BLaER1 treated with 17β-estradiol and CSF1 and Interleukin-3, amounts not matched to agents 10 nM and 100 nM (cell line): ENCODE measurements around the gene NR0B2.

Experiments
- H3K27ac ChIP-seq, 11 experiments: shearing (Covaris generic); formaldehyde crosslinking; 2 replicates each; pipeline ENCODE4 v1.8.1; 2022
- H3K27me3 ChIP-seq, 11 experiments: shearing (Covaris generic); formaldehyde crosslinking; 2 replicates each; pipeline ENCODE4 v1.8.1; 2022
- H3K36me3 ChIP-seq, 11 experiments: shearing (Covaris generic); formaldehyde crosslinking; 2 replicates each; pipeline ENCODE4 v1.8.1; 2022
- H3K4me1 ChIP-seq, 10 experiments: shearing (Covaris generic); formaldehyde crosslinking; 2 replicates each; pipeline ENCODE4 v1.8.1; 2022
- H3K4me2 ChIP-seq, 11 experiments: shearing (Covaris generic); formaldehyde crosslinking; 2 replicates each; pipeline ENCODE4 v1.8.1; 2022
- H3K4me3 ChIP-seq, 10 experiments: shearing (Covaris generic); formaldehyde crosslinking; 2 replicates each; pipeline ENCODE4 v1.8.1; 2022
- H3K9ac ChIP-seq, 11 experiments: shearing (Covaris generic); formaldehyde crosslinking; 2 replicates each; pipeline ENCODE4 v1.8.1; 2022
- H3K9me3 ChIP-seq, 11 experiments: shearing (Covaris generic); formaldehyde crosslinking; replicated peaks in 1 of 11; 2 replicates each; pipeline ENCODE4 v1.8.1; 2022
- H4K20me1 ChIP-seq, 11 experiments: shearing (Covaris generic); formaldehyde crosslinking; 2 replicates each; pipeline ENCODE4 v1.8.1; 2022
- Cebpa-rat ChIP-seq, 11 experiments: shearing (Covaris generic); IDR thresholded peaks; 2 replicates each; pipeline ENCODE4 v1.8.1; 2022

The NR0B2 gene

DNA sequence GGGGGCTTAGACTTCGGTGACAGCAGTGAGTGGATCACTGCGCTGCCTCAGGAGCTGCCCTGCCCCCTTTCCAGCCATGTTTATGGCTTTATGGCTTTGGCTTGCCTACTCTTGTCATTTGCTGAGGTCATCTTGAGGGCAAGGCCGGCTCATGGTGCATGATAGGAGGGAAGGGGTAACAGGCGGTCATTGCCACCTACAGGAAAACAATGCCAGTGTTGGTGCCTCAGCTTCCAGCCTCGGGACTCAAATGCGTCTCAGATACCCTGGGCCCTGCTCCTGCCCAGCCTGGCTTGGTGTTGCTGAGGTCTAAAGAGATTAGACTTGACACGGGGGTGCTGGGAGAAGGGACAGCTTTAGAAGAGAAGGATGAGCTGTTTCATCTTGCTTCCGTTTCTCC is 32.0 kb upstream of the NR0B2 start:
- Histone ChIP-seq H3K4me3 (no peak overlapping the region), H3K36me3 (peaks cover 64 to 81% (median 75%) of the 10 kb centered on the region in 11 experiments)
- no peak for TF ChIP-seq Cebpa-rat (IDR thresholded peaks at IDR 0.05)

GRCh38 chr1:26945138-26945537 is 31.4 kb upstream of the NR0B2 start:
- H3K36me3 ChIP-seq = peaks cover 64 to 87% (median 77%) of the 10 kb centered on the region in 11 experiments
- no peak for TF ChIP-seq Cebpa-rat (IDR thresholded peaks at IDR 0.05)
- no peaks in the 10 kb centered on the region for H3K9me3 ChIP-seq
- no peak overlapping the region for H3K4me3 ChIP-seq
- H3K4me1 ChIP-seq = peaks cover 7 to 26% (median 14%) of the 10 kb centered on the region in 10 experiments
- peaks cover 0 to 40% (median 20%) of the 10 kb centered on the region in 11 experiments; a peak in 14 of 22 replicates for H4K20me1 ChIP-seq
- no peak overlapping the region for H3K9ac ChIP-seq
- no peak overlapping the region for H3K27ac ChIP-seq
- no peak overlapping the region for H3K4me2 ChIP-seq
- no peaks in the 10 kb centered on the region for H3K27me3 ChIP-seq

More for the DNA sequence above, 32.0 kb upstream of the NR0B2 start:
- no peak overlapping the region for H3K9ac ChIP-seq
- H3K9me3 ChIP-seq = no peaks in the 10 kb centered on the region
- H4K20me1 ChIP-seq = peaks cover 0 to 34% (median 16%) of the 10 kb centered on the region in 11 experiments; a peak in 13 of 22 replicates
- H3K27ac ChIP-seq = no peak overlapping the region
- peaks cover 13 to 26% (median 18%) of the 10 kb centered on the region in 10 experiments for H3K4me1 ChIP-seq
- H3K27me3 ChIP-seq = no peaks in the 10 kb centered on the region
- no peak overlapping the region for H3K4me2 ChIP-seq

- H3K9me3 ChIP-seq = no peaks in the 10 kb centered on the region
- H3K27ac ChIP-seq = peak overlapping the region in 1 of 11 experiments; percentile 61; a peak in 2 of 22 replicates
- peaks cover 64 to 100% (median 92%) of the 10 kb centered on the region in 11 experiments for H3K36me3 ChIP-seq
- TF ChIP-seq Cebpa-rat (IDR thresholded peaks at IDR 0.05) = no peak
- no peak overlapping the region for H3K4me2 ChIP-seq
- no peaks in the 10 kb centered on the region for H3K27me3 ChIP-seq
- no peak overlapping the region for H3K4me3 ChIP-seq
- peaks cover 0 to 65% (median 44%) of the 10 kb centered on the region in 11 experiments; a peak in 17 of 22 replicates for H4K20me1 ChIP-seq
- no peak overlapping the region for H3K9ac ChIP-seq
- H3K4me1 ChIP-seq = peaks cover 0 to 41% (median 15%) of the 10 kb centered on the region in 10 experiments; a peak in 12 of 20 replicates
Measured at GRCh38 chr1:26942656-26943055, 28.9 kb upstream of the NR0B2 start.

DNA sequence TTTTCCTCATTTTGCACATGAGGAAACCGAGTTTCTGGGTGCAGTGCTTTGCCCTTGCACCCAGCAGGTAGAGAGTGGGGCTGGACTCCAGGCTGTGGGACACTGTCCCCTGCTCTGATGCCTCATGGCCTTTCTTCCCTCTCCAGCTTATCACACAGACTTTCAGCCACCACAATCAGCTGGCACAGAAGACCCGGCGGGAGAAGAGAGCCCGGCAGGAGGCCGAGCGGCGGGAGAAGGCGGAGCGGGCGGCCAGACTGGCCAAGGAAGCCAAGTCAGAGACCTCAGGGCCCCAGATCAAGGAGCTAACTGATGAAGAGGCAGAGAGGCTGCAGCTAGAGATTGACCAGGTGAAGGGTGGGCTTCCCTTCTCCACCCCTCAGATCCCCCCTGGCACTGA is 27.5 kb upstream of the NR0B2 start:
- Histone ChIP-seq H3K9ac (peak overlapping the region in 2 of 11 experiments; percentile 4 to 33; a peak in 1 of 22 replicates), H3K4me3 (no peak overlapping the region), H3K9me3 (no peaks in the 10 kb centered on the region), H3K4me1 (peaks cover 0 to 53% (median 18%) of the 10 kb centered on the region in 10 experiments; a peak in 12 of 20 replicates), H4K20me1 (peaks cover 0 to 78% (median 51%) of the 10 kb centered on the region in 11 experiments; a peak in 17 of 22 replicates), H3K27ac (peak overlapping the region in 2 of 11 experiments; percentile 61 to 63; a peak in 4 of 22 replicates), H3K4me2 (peak overlapping the region in 2 of 11 experiments; percentile 65 to 68; a peak in 4 of 22 replicates), H3K27me3 (no peaks in the 10 kb centered on the region), H3K36me3 (peaks cover 66 to 100% (median 96%) of the 10 kb centered on the region in 11 experiments)
- no peak for TF ChIP-seq Cebpa-rat (IDR thresholded peaks at IDR 0.05)

DNA sequence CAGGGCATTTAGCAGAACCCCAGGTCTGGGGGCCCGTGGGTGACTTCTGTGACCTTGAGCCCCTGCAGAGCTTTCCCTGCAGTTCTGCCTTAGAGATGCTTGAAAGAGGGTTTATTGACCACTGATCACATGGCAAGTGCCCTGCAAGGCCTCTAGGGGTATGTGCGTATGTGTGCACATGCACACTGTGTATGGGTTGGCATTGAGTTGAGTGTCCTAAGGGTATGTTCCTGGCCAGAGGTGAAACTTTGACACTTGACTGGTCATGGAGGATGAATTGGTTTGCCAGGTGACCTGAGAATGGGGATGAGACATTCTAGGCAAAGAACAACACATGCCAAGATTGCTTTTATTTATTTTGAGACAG is 24.9 kb upstream of the NR0B2 start:
- H4K20me1 ChIP-seq = peaks cover 0 to 95% (median 66%) of the 10 kb centered on the region in 11 experiments; a peak in 17 of 22 replicates
- no peak overlapping the region for H3K4me3 ChIP-seq
- peak overlapping the region in 2 of 11 experiments; percentile 35 to 44; a peak in 1 of 22 replicates for H3K9ac ChIP-seq
- peak overlapping the region in 5 of 11 experiments; percentile 1 to 76 (median 65); a peak in 8 of 22 replicates for H3K4me2 ChIP-seq
- TF ChIP-seq Cebpa-rat (IDR thresholded peaks at IDR 0.05) = no peak
- H3K27ac ChIP-seq = peak overlapping the region in 4 of 11 experiments; percentile 37 to 66 (median 52); a peak in 9 of 22 replicates
- H3K36me3 ChIP-seq = peaks cover 58 to 98% (median 92%) of the 10 kb centered on the region in 11 experiments
- H3K4me1 ChIP-seq = peaks cover 0 to 53% (median 18%) of the 10 kb centered on the region in 10 experiments; a peak in 12 of 20 replicates
- no peaks in the 10 kb centered on the region for H3K9me3 ChIP-seq
- no peaks in the 10 kb centered on the region for H3K27me3 ChIP-seq

GRCh38 chr1:26938004-26938658 is 24.4 kb upstream of the NR0B2 start:
- H3K9ac ChIP-seq = peak overlapping the region in 4 of 11 experiments; percentile 24 to 44 (median 38); a peak in 5 of 22 replicates
- no peaks in the 10 kb centered on the region for H3K9me3 ChIP-seq
- no peaks in the 10 kb centered on the region for H3K27me3 ChIP-seq
- no peak for TF ChIP-seq Cebpa-rat (IDR thresholded peaks at IDR 0.05)
- H4K20me1 ChIP-seq = peaks cover under 1 to 95% (median 71%) of the 10 kb centered on the region in 11 experiments; a peak in 18 of 22 replicates
- no peak overlapping the region for H3K4me3 ChIP-seq
- H3K27ac ChIP-seq = peak overlapping the region in 5 of 11 experiments; percentile 32 to 66 (median 42); a peak in 10 of 22 replicates
- H3K4me1 ChIP-seq = peaks cover 0 to 54% (median 18%) of the 10 kb centered on the region in 10 experiments; a peak in 12 of 20 replicates
- peaks cover 53 to 98% (median 92%) of the 10 kb centered on the region in 11 experiments for H3K36me3 ChIP-seq
- H3K4me2 ChIP-seq = peak overlapping the region in 5 of 11 experiments; percentile 1 to 76 (median 65); a peak in 10 of 22 replicates

GRCh38 chr1:26936823-26937222 is 23.0 kb upstream of the NR0B2 start:
- peaks cover 6 to 98% (median 72%) of the 10 kb centered on the region in 11 experiments; a peak in 19 of 22 replicates for H4K20me1 ChIP-seq
- H3K9ac ChIP-seq = no peak overlapping the region
- no peak overlapping the region for H3K4me3 ChIP-seq
- peak overlapping the region in 1 of 11 experiments; percentile 66; a peak in 2 of 22 replicates for H3K27ac ChIP-seq
- no peaks in the 10 kb centered on the region for H3K27me3 ChIP-seq
- TF ChIP-seq Cebpa-rat (IDR thresholded peaks at IDR 0.05) = no peak
- H3K9me3 ChIP-seq = no peaks in the 10 kb centered on the region
- peaks cover 41 to 98% (median 91%) of the 10 kb centered on the region in 11 experiments for H3K36me3 ChIP-seq
- H3K4me1 ChIP-seq = peaks cover 0 to 68% (median 30%) of the 10 kb centered on the region in 10 experiments; a peak in 15 of 20 replicates
- H3K4me2 ChIP-seq = peak overlapping the region in 3 of 11 experiments; percentile 65 to 76 (median 68); a peak in 2 of 22 replicates

DNA sequence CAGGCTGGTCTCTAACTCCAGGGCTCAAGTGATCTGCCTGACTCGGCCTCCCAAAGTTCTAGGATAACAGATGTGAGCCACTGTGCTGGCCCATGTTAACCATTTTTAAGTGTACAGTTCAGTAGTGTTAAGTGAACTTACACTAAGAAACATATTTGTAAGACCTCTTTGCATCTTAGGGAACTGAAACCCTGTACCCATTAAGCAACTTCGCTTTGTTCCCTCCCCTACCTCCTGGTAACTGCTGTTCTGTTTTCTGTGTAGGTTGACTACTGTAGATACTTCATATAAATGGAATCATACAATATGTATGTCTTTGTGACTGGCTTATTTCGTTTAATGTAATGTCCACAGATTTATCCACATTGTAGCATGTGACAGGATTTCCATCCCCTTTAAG is 18.8 kb upstream of the NR0B2 start:
- H3K27ac ChIP-seq = peak overlapping the region in 6 of 11 experiments; percentile 34 to 70 (median 46); a peak in 11 of 22 replicates
- no peaks in the 10 kb centered on the region for H3K27me3 ChIP-seq
- no peak overlapping the region for H3K4me3 ChIP-seq
- H3K9ac ChIP-seq = peak overlapping the region in 2 of 11 experiments; percentile 37 to 53; a peak in 5 of 22 replicates
- no peaks in the 10 kb centered on the region for H3K9me3 ChIP-seq
- 0 out of 22 replicates have a peak, but pooled peaks of 1 of the 11 experiments have one; percentile 30 for TF ChIP-seq Cebpa-rat (IDR thresholded peaks at IDR 0.05)
- H3K36me3 ChIP-seq = peaks cover 62 to 97% (median 94%) of the 10 kb centered on the region in 11 experiments
- H3K4me2 ChIP-seq = peak overlapping the region in 7 of 11 experiments; percentile 9 to 74 (median 64); a peak in 12 of 22 replicates
- peaks cover 8 to 98% (median 54%) of the 10 kb centered on the region in 11 experiments; a peak in 18 of 22 replicates for H4K20me1 ChIP-seq
- H3K4me1 ChIP-seq = peaks cover 0 to 29% (median 15%) of the 10 kb centered on the region in 10 experiments; a peak in 15 of 20 replicates
